Bronchial epithelial cell (primary cell): ENCODE data around the gene TPP2. TPM values are rescaled to one million over a fixed set of nuclear protein-coding genes. Genes with fewer than 3 reads are reported as not detected.

Experiments
- DNase-seq: peaks from one replicate; pipeline ENCODE4 v3.0.0-alpha.2; 2010; ENCODE audit warnings: low read depth
- FAIRE-seq: peaks from 2 replicates; lab custom pipeline; 2011; peaks lifted over from hg19 to GRCh38; lab: Jason Lieb, UNC
- H3K27me3 ChIP-seq: 2 replicates; pipeline ENCODE4 v1.5.1; 2011; ENCODE audit warnings: low read length; ENCODE audit not compliant: control insufficient read depth, insufficient read depth
- H3K36me3 ChIP-seq: 2 replicates; pipeline ENCODE4 v1.5.1; 2011; ENCODE audit warnings: low read length; ENCODE audit not compliant: control insufficient read depth, insufficient read depth
- H3K4me3 ChIP-seq: 2 replicates; pipeline ENCODE4 v1.5.1; 2011; ENCODE audit warnings: mild to moderate bottlenecking, low read depth, low read length, control low read depth
- CTCF ChIP-seq: IDR thresholded peaks from 2 replicates; pipeline ENCODE4 v1.5.1; 2011; ENCODE audit warnings: mild to moderate bottlenecking, moderate library complexity, low read length, control low read depth, inconsistent platforms; ENCODE audit not compliant: insufficient read depth, severe bottlenecking
- total RNA-seq: library from RNA; depleted of rRNA; stranded (reverse); fragments of >200 nt; gene quantifications from 2 replicates; pipeline ENCODE4 v1.2.1, GENCODE V29; 2014

TPP2 gene
- total RNA-seq, 1 donor from 2014 or later, result 25.5 TPM

GRCh38 chr13:102718746-102719145, 122.0 kb downstream of the TPP2 start:
- DNase-seq (no peak), FAIRE-seq (no peak)
- no peak overlapping the region for H3K4me3 ChIP-seq
- TF ChIP-seq CTCF, result no peak
- no peaks in the 10 kb centered on the region for H3K36me3 ChIP-seq
- H3K27me3 ChIP-seq, result no peaks in the 10 kb centered on the region

- Histone ChIP-seq H3K4me3 (no peak overlapping the region), H3K27me3 (no peaks in the 10 kb centered on the region), H3K36me3 (no peaks in the 10 kb centered on the region)
- no peak for FAIRE-seq
- no peak for TF ChIP-seq CTCF
- peak; percentile 57 for DNase-seq
Measured at GRCh38 chr13:102721800-102722231, 125.0 kb downstream of the TPP2 start.

GRCh38 chr13:102724923-102725322, 128.1 kb downstream of the TPP2 start:
- H3K27me3 ChIP-seq, result no peaks in the 10 kb centered on the region
- DNase-seq, result peak; percentile 97
- FAIRE-seq, result peak; percentile 99
- peak; percentile 69 for TF ChIP-seq CTCF
- no peaks in the 10 kb centered on the region for H3K36me3 ChIP-seq
- no peak overlapping the region for H3K4me3 ChIP-seq

- H3K4me3 ChIP-seq, result no peak overlapping the region
- H3K27me3 ChIP-seq, result peaks cover 2% of the 10 kb centered on the region
- no peaks in the 10 kb centered on the region for H3K36me3 ChIP-seq
- peak; percentile 19 for TF ChIP-seq CTCF
- DNase-seq (peak; percentile 34), FAIRE-seq (no peak)
Measured at GRCh38 chr13:102726430-102726829, 129.6 kb downstream of the TPP2 start.

Other genes with a start within 250 kb of the TPP2 start
- gene FGF14, start 194.9 kb upstream of the TPP2 start, total RNA-seq, result 0.13 TPM in 1 of 2 replicates, not detected in the other
- gene METTL21C, start 98.1 kb downstream of the TPP2 start, total RNA-seq, result not detected in 2 replicates
- gene TEX30, start 176.8 kb downstream of the TPP2 start, total RNA-seq, result 9.7 and 16.1 TPM in 2 replicates
- 4.0 and 6.1 TPM in 2 replicates for gene POGLUT2, start 202.0 kb downstream of the TPP2 start, total RNA-seq
- gene BIVM, start 202.1 kb downstream of the TPP2 start, total RNA-seq, result 7.9 and 11.1 TPM in 2 replicates
- gene ERCC5, start 249.0 kb downstream of the TPP2 start, total RNA-seq, result 41.3 and 44.9 TPM in 2 replicates